Astrocyte (in vitro differentiated cells and primary cell): ENCODE data around the gene SORL1.

Source experiments
- CTCF ChIP-seq: IDR thresholded peaks from 2 replicates; pipeline ENCODE4 v1.5.1; 2011; ENCODE audit warnings: low read depth, mild to moderate bottlenecking, inconsistent platforms, low read length, moderate library complexity; ENCODE audit not compliant: insufficient read depth
- EZH2 ChIP-seq: IDR thresholded peaks from 2 replicates; pipeline ENCODE4 v1.6.1; 2012; ENCODE audit warnings: mild to moderate bottlenecking, low read length, inconsistent platforms; ENCODE audit not compliant: insufficient read depth

GRCh38 chr11:121553389-121553788, 101.3 kb downstream of the SORL1 start:
- TF ChIP-seq CTCF (no peak), EZH2 (no peak)
